Activated naive CD8-positive, alpha-beta T cell treated with anti-CD3 and anti-CD28 coated beads, Interleukin-2, amount 10 ng/mL, durations not matched to agents 7 days and 5 days (primary cell): ENCODE results near the gene PRKAR1B. TPM values are rescaled to one million over a fixed set of nuclear protein-coding genes. Genes with fewer than 3 reads are reported as not detected.
A peak's percentile ranks its signal among the peaks of the same experiment; 100 is the strongest.

Experiments used
- ATAC-seq: fragments of 150-1000 bp; cut with Tn5 transposase; one replicate; pipeline ENCODE4 v1.10.0; 2021; ENCODE audit warnings: low read depth, moderate library complexity
- POLR2A ChIA-PET: fragments of 350-600 bp; sonication (Branson Sonifier 250); formaldehyde crosslinking; loops from one replicate; lab custom pipeline; 2021; ENCODE audit warnings: antibody characterized with exemption; lab: Charles Lee
- DNase-seq: peaks from one replicate; pipeline ENCODE4 v3.0.0; 2021
- H3K27ac Mint-ChIP-seq: one replicate; pipeline ENCODE4 v1.8.0; 2022; ENCODE audit warnings: mild to moderate bottlenecking, mixed read lengths
- H3K27me3 Mint-ChIP-seq: one replicate; pipeline ENCODE4 v1.8.0; 2022; ENCODE audit warnings: mild to moderate bottlenecking, moderate library complexity, mixed read lengths
- H3K36me3 Mint-ChIP-seq: one replicate; pipeline ENCODE4 v1.8.0; 2021; ENCODE audit warnings: mild to moderate bottlenecking, mixed read lengths
- H3K4me1 Mint-ChIP-seq: one replicate; pipeline ENCODE4 v1.8.0; 2021; ENCODE audit warnings: mixed read lengths
- H3K4me3 Mint-ChIP-seq: one replicate; pipeline ENCODE4 v1.8.0; 2022; ENCODE audit warnings: mild to moderate bottlenecking, moderate library complexity, mixed read lengths
- H3K9me3 Mint-ChIP-seq: one replicate; pipeline ENCODE4 v1.8.0; 2021; ENCODE audit warnings: mixed read lengths
- total RNA-seq, 2 experiments: library from RNA; stranded (reverse); gene quantifications; one replicate each; pipeline ENCODE4 v1.2.3, GENCODE V29; 2021

The PRKAR1B gene
- total RNA-seq, 2 experiments from 2014 or later: 26.5 to 28.2 TPM

DNA sequence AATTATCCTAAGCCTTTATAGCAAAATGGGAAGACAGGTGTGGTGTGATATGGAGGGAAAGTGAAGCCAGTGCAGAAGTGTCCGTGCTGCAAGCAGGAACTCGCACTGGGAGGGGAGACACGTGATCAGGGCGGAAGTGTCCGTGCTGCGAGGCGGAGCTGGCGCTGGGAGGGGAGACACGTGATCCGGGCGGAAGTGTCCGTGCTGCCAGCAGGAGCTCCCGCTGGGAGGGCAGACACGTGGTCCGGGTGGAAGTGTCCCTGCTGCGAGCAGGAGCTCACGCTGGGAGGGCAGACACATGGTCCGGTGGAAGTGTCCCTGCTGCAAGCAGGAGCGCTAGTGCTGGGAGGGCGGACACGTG, 40.5 kb upstream of the PRKAR1B start:
- H3K4me1 Mint-ChIP-seq: no peaks in the 10 kb centered on the region
- H3K27ac Mint-ChIP-seq: no peak overlapping the region
- H3K4me3 Mint-ChIP-seq: no peak overlapping the region
- POLR2A ChIA-PET: interaction anchor here (0.7 kb wide), 1 partner anchor 40 kb away, joined by 3 read pairs; no protein-coding TSS in a partner anchor
- ATAC-seq (no peak), DNase-seq (no peak)
- no peaks in the 10 kb centered on the region for H3K9me3 Mint-ChIP-seq
- no peaks in the 10 kb centered on the region for H3K27me3 Mint-ChIP-seq
- peaks cover 7% of the 10 kb centered on the region for H3K36me3 Mint-ChIP-seq

- H3K4me3 Mint-ChIP-seq: no peak overlapping the region
- H3K27ac Mint-ChIP-seq: no peak overlapping the region
- POLR2A ChIA-PET: no interaction called here
- ATAC-seq (no peak), DNase-seq (no peak)
- H3K36me3 Mint-ChIP-seq: peaks cover 7% of the 10 kb centered on the region
- H3K27me3 Mint-ChIP-seq: no peaks in the 10 kb centered on the region
- no peaks in the 10 kb centered on the region for H3K9me3 Mint-ChIP-seq
- no peaks in the 10 kb centered on the region for H3K4me1 Mint-ChIP-seq
These were observed 38.3 kb upstream of the PRKAR1B start for GRCh38 chr7:765383-765782.

GRCh38 chr7:763762-764161, 36.7 kb upstream of the PRKAR1B start:
- DNase-seq (no peak), ATAC-seq (no peak)
- POLR2A ChIA-PET: no interaction called here
- Mint-ChIP-seq H3K4me1 (no peaks in the 10 kb centered on the region), H3K9me3 (no peaks in the 10 kb centered on the region), H3K36me3 (peaks cover 7% of the 10 kb centered on the region), H3K27ac (no peak overlapping the region), H3K27me3 (no peaks in the 10 kb centered on the region), H3K4me3 (no peak overlapping the region)

DNA sequence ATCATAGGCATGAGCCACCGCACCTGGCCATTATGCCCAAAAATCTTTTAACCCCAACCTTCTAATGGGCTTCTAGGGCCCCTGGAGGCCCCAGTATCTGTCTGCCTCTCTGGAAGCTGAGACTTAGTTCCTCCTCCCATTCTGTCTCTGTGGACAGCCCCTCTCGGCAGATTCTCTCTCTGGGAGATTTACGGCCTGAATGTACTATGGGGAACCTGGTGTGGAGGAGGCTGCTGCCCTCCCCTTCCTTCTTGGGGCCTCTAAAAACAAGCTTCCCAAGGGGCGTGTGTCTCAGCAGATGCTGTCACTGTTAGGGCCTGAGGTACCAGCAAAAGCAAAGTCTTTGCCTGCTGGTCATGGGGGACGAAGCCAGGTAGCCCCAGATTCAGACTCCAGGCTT, 35.8 kb upstream of the PRKAR1B start:
- H3K9me3 Mint-ChIP-seq: no peaks in the 10 kb centered on the region
- ATAC-seq (no peak), DNase-seq (no peak)
- H3K27me3 Mint-ChIP-seq: no peaks in the 10 kb centered on the region
- H3K4me3 Mint-ChIP-seq: no peak overlapping the region
- no peaks in the 10 kb centered on the region for H3K4me1 Mint-ChIP-seq
- POLR2A ChIA-PET: no interaction called here
- no peak overlapping the region for H3K27ac Mint-ChIP-seq
- H3K36me3 Mint-ChIP-seq: peaks cover 7% of the 10 kb centered on the region

- POLR2A ChIA-PET: no interaction called here
- no peak overlapping the region for H3K4me3 Mint-ChIP-seq
- H3K4me1 Mint-ChIP-seq: no peaks in the 10 kb centered on the region
- H3K36me3 Mint-ChIP-seq: peaks cover 4% of the 10 kb centered on the region
- DNase-seq (no peak), ATAC-seq (no peak)
- H3K27ac Mint-ChIP-seq: no peak overlapping the region
- H3K27me3 Mint-ChIP-seq: no peaks in the 10 kb centered on the region
- H3K9me3 Mint-ChIP-seq: no peaks in the 10 kb centered on the region
These were observed 34.5 kb upstream of the PRKAR1B start for GRCh38 chr7:761631-762030.

DNA sequence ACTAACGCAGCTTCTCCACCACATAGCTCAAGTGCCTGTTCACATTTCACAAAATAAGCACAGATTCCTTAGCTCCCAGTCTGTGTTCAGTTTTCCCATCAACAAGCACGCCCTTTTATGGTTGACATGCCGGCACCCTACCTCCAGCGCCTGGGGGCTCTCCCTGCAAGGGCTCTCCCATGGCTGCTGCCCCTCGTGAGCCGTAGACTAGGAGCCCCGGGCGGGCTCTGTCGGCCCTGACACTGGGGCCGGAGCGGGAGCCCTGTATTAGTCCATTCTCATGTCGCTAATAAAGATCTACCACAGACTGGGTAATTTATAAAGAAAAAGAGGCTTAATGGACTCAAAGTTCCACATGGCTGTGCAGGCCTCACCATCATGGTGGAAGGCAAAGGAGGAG, 34.0 kb upstream of the PRKAR1B start:
- POLR2A ChIA-PET: no interaction called here
- H3K9me3 Mint-ChIP-seq: no peaks in the 10 kb centered on the region
- H3K4me1 Mint-ChIP-seq: no peaks in the 10 kb centered on the region
- DNase-seq: no peak
- peak overlapping the region; percentile 51 for H3K27ac Mint-ChIP-seq
- ATAC-seq: no peak
- H3K4me3 Mint-ChIP-seq: no peak overlapping the region
- H3K36me3 Mint-ChIP-seq: peaks cover 2% of the 10 kb centered on the region
- H3K27me3 Mint-ChIP-seq: no peaks in the 10 kb centered on the region

DNA sequence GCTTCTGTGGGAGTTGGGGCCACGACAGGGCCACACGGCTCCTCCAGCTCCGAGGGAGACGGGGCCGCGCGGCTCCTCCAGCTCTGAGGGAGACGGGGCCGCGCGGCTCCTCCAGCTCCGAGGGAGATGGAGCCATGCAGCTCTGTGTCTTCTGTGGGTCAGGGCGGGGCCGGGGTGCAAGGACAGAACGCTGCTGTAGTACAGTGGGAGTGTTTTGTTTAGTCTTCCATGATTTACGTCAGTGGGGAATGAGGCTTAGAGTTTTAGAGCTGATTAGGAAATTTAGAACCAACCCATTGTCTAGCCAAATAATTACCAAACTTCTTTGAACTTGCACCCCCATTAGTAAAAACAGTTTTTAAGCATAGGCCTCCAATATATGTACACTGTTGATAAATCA, 32.9 kb upstream of the PRKAR1B start:
- no peak for ATAC-seq
- H3K27ac Mint-ChIP-seq: no peak overlapping the region
- no peak for DNase-seq
- H3K36me3 Mint-ChIP-seq: no peaks in the 10 kb centered on the region
- no peaks in the 10 kb centered on the region for H3K27me3 Mint-ChIP-seq
- POLR2A ChIA-PET: no interaction called here
- no peaks in the 10 kb centered on the region for H3K4me1 Mint-ChIP-seq
- no peak overlapping the region for H3K4me3 Mint-ChIP-seq
- no peaks in the 10 kb centered on the region for H3K9me3 Mint-ChIP-seq

DNA sequence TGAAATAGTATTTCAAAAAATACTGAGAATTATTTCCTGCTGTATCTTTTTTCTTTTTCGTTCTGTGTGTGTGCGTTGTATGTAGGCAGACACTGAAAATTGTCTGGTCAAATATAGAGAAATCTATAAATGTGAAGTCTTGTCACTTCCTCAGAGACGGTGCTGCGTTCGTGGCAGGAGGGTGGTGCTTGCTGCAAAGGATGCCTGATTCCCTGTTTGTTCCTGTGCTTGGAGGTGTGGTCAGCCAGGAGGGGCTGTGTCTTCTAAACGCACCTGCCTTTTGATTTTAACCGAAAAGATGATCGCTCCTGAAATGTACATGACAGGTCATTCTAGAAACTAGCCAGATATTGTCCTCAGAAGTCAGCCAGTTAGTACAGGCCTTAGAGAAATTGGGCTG, 32.5 kb upstream of the PRKAR1B start:
- DNase-seq: no peak
- H3K27me3 Mint-ChIP-seq: no peaks in the 10 kb centered on the region
- no peak for ATAC-seq
- H3K9me3 Mint-ChIP-seq: no peaks in the 10 kb centered on the region
- no peaks in the 10 kb centered on the region for H3K36me3 Mint-ChIP-seq
- no peak overlapping the region for H3K4me3 Mint-ChIP-seq
- POLR2A ChIA-PET: no interaction called here
- no peak overlapping the region for H3K27ac Mint-ChIP-seq
- no peaks in the 10 kb centered on the region for H3K4me1 Mint-ChIP-seq

- POLR2A ChIA-PET: no interaction called here
- DNase-seq: no peak
- Mint-ChIP-seq H3K27ac (no peak overlapping the region), H3K4me1 (no peaks in the 10 kb centered on the region), H3K9me3 (no peaks in the 10 kb centered on the region), H3K27me3 (no peaks in the 10 kb centered on the region), H3K36me3 (peaks cover 5% of the 10 kb centered on the region), H3K4me3 (no peak overlapping the region)
- ATAC-seq: no peak
These were observed 30.7 kb upstream of the PRKAR1B start for GRCh38 chr7:757741-758163.

GRCh38 chr7:756928-757560, 30.0 kb upstream of the PRKAR1B start:
- Mint-ChIP-seq H3K36me3 (peaks cover 8% of the 10 kb centered on the region), H3K27ac (no peak overlapping the region), H3K4me1 (no peaks in the 10 kb centered on the region), H3K9me3 (no peaks in the 10 kb centered on the region), H3K4me3 (no peak overlapping the region), H3K27me3 (no peaks in the 10 kb centered on the region)
- ATAC-seq (no peak), DNase-seq (peak; percentile 15)
- POLR2A ChIA-PET: no interaction called here

- Mint-ChIP-seq H3K36me3 (peaks cover 12% of the 10 kb centered on the region), H3K27ac (no peak overlapping the region), H3K4me1 (no peaks in the 10 kb centered on the region), H3K9me3 (no peaks in the 10 kb centered on the region), H3K4me3 (no peak overlapping the region), H3K27me3 (no peaks in the 10 kb centered on the region)
- ATAC-seq (no peak), DNase-seq (peak; percentile 13)
- POLR2A ChIA-PET: no interaction called here
These were observed 29.3 kb upstream of the PRKAR1B start for GRCh38 chr7:756231-756927.

- Mint-ChIP-seq H3K27me3 (no peaks in the 10 kb centered on the region), H3K36me3 (peaks cover 14% of the 10 kb centered on the region), H3K4me3 (no peak overlapping the region), H3K4me1 (no peaks in the 10 kb centered on the region), H3K27ac (no peak overlapping the region), H3K9me3 (no peaks in the 10 kb centered on the region)
- POLR2A ChIA-PET: no interaction called here
- ATAC-seq (no peak), DNase-seq (peak; percentile 11)
These were observed 28.3 kb upstream of the PRKAR1B start for GRCh38 chr7:755413-755805.

GRCh38 chr7:754531-755412, 27.7 kb upstream of the PRKAR1B start:
- H3K4me3 Mint-ChIP-seq: no peak overlapping the region
- no peaks in the 10 kb centered on the region for H3K9me3 Mint-ChIP-seq
- DNase-seq (peak; percentile 24), ATAC-seq (no peak)
- H3K27me3 Mint-ChIP-seq: no peaks in the 10 kb centered on the region
- POLR2A ChIA-PET: no interaction called here
- no peaks in the 10 kb centered on the region for H3K4me1 Mint-ChIP-seq
- H3K36me3 Mint-ChIP-seq: peaks cover 14% of the 10 kb centered on the region
- H3K27ac Mint-ChIP-seq: no peak overlapping the region
